A172 (cell line): Measurements from ENCODE around the gene CHKB. TPM values are rescaled to one million over a fixed set of nuclear protein-coding genes. Genes with fewer than 3 reads are reported as not detected.

Experiments
- DNase-seq: peaks from one replicate; pipeline ENCODE4 v3.0.0-alpha.2; 2015; ENCODE audit warnings: low spot score
- total RNA-seq: library from RNA; depleted of rRNA; stranded (reverse); fragments of >200 nt; shearing (Covaris generic); gene quantifications from 2 replicates; pipeline ENCODE4 v1.2.3, GENCODE V29; 2014

The CHKB gene
- total RNA-seq, 1 experiment from 2014 or later = 30.7 TPM

DNA sequence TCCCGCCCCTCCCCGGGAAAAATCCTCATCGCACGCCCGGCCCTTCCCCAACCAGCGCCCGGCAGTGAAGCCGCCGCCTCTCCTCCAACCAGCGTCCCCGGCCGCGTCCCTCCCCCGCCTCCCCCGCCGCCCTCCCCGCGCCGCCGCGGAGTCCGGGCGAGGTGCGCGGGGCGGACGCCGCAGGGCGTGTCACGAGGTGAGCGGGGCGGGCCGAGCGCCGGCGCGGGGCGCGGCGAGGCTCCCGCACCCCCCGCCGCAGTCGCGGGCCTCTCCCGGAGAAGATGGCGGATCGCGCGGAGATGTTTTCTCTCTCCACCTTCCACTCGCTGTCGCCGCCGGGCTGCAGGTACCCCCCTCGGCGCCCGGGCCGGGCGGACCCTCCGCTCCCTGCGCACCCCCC, 17.9 kb upstream of the CHKB start, which contains the start of gene MAPK8IP2:
MAPK8IP2 (plus strand) TSS at position 256 of the 400 bp plus-strand sequence; CDS start at position 282, 26 bp downstream.
- DNase-seq = no peak

DNA sequence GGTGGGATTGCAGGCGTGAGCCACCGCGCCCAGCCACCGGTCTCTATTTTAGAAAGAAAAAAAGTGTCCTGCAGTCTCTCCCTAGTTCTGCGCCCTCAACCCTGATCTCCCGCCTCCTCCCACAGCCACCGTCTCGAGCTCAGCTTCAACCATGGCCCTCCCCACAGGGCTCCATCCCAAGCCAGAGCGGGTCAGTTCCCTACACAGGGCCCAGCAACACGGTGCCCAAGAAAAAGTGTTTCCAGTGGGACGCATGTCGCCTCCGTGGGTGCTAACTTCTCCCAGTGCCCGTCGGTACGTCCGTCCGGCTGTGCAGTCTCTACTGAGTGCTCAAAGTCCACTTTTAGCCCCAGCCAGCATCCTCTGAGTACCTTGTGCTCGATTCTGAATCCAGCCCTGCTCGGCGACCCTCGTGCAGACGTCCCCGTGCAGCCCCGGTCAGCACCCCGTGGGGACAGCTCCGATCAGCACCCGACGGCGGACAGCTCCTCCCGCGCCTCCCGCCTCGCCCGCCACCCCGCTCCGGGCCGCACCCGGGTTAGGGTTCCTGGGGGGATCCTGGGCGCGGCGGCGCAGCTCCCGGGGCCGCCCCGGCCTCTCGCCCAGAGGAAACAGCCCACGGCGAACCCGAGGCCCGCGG, 17.3 kb upstream of the CHKB start:
- no peak for DNase-seq

DNA sequence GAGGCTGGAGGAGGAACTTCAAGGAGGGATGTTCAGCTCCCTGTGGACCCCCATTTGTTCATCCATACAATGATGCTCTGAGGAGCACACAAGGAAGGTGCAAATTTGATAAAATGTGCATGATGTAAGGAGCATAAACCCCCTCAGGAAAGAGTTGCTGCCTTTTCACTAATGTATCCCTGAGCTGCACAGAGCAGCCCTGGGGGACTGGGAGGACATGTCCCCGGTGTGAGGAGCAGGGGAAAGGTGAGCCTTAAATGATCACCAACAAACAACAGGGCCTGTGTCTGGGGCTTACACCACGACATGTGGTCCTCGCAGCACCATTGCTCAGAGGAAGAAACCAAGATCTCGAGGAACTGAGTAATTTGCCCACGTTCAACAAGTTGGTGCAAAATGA, 14.4 kb upstream of the CHKB start:
- DNase-seq = no peak

DNA sequence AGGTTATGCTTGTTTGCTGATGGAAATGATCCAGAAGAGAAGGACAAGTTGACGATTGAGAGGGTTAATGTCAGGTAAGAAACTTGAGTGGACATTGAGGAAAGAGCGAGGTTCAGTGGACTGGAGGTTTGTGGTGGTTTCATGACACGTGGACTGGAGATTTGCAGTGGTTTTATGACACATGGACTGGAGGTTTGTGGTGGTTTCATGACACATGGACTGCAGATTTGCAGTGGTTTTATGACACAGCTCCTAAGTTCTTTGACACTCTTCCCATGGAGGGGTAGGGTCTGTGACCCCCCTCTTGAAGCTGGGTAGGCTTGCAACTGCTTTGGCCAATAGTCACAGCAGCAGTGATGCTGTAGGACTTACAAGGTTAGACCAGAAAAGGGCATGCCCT, 12.5 kb upstream of the CHKB start:
- DNase-seq = no peak

- DNase-seq = no peak
Measured at GRCh38 chr22:50587407-50587806, 4.8 kb upstream of the CHKB start.

DNA sequence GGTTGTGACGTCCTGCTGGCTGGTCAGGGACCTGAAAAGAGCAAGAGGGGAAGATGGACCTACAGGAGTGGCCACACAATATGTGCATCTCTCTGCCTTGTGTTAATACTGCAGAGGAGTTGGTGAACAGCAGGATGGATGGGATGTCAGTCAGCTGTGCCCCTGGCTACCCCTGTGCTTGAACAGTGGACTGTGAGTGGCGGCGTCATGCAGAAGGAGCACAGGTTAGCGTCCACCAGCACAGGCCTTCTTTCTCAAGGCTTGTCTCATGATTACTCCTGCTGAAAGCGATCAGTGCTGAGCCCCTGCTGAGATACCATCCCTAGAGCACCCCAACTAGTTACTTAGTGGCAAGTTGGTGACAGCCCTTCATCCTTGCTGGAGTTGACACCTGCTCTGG, 3.8 kb upstream of the CHKB start:
- no peak for DNase-seq

- no peak for DNase-seq
Measured at GRCh38 chr22:50585781-50586180, 3.1 kb upstream of the CHKB start.

DNA sequence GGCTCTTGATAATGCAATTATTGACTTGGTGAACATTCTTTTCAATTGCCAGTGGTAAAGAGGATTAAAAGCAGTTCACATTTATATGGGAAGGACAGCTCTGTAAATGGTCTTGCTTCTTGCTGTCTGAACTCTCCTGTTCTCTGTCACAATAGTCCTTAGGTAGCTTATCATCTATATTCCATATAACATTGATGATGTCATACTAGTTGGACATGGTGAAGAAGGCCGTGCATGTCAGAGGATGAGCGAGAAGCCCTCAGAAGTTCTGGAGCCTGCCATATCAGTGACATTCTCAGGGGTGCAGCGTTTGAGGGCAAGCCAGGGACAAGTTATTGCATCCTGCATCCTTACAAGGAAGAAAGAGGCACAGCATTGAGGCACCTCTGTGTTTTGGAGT, 2.6 kb upstream of the CHKB start:
- DNase-seq = no peak

GRCh38 chr22:50584106-50585096, 1.8 kb upstream of the CHKB start:
- no peak for DNase-seq

- DNase-seq = no peak
Measured at GRCh38 chr22:50583294-50583861, 729 bp upstream of the CHKB start.

GRCh38 chr22:50581950-50582492, 628 bp downstream of the CHKB start:
- no peak for DNase-seq

- no peak for DNase-seq
Measured at GRCh38 chr22:50581031-50581949, 1.4 kb downstream of the CHKB start.

- DNase-seq = no peak
Measured at GRCh38 chr22:50579752-50580151, 2.9 kb downstream of the CHKB start.

- no peak for DNase-seq
Measured at GRCh38 chr22:50578776-50579310, 3.8 kb downstream of the CHKB start.

GRCh38 chr22:50577987-50578775, 4.5 kb downstream of the CHKB start, which contains the start of gene CPT1B:
TSS of gene CPT1B (minus strand) at chr22:50578427. CDS start at chr22:50577915, 512 bp downstream.
- DNase-seq = no peak

DNA sequence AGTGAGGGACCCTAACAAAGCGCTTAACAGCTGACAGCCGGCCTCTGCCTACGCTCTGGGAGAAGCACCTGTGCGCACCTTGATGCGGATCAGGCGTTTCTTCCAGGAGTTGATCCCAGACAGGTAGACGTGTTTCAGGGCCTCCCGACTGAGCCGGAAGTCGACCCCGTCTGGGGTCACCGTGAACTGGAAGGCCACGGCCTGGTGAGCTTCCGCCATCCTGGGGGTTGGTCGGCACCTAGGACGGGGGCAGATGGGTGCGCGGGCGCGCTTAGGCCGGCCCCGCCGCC, 5.0 kb downstream of the CHKB start:
- no peak for DNase-seq

GRCh38 chr22:50576806-50577696, 5.6 kb downstream of the CHKB start:
- peak; percentile 73 for DNase-seq

- no peak for DNase-seq
Measured at GRCh38 chr22:50576070-50576469, 6.6 kb downstream of the CHKB start.

DNA sequence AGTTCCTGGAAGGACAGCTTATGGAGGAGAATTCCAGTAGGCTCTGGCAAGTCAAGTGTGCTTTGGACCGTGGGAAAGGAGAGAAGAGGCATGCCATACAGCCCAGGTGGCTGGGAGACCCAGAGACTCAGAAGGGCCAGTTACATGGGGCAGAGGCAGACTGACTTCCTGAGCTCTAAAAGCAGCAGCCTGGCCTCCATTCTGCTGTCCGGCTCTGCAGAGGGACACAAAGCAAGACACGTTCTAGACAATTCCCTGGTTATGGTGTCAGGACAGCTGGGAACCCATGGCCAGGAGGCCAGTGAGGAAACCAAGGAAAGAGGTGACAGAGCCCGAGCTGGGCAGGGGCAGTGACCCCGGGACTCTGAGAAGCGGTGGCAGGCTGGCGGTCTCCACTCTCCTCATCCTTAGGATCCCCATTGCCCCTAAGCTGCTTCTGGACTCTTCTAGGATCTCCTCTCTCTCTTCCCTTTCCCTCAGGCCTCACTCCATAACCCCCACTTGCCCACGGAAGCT, 7.2 kb downstream of the CHKB start:
- no peak for DNase-seq
